Heart left ventricle (tissue), 16 donors: Measurements from ENCODE around the gene APMAP. TPM values are rescaled to one million over a fixed set of nuclear protein-coding genes. Genes with fewer than 3 reads are reported as not detected.

Source experiments
- ATAC-seq, 4 donors: fragments of 200-7000 bp; cut with Tn5 transposase; one replicate each; pipeline ENCODE4 v1.9.1; 2020 to 2022; ENCODE audit warnings: moderate library complexity in 4 of 4, mild to moderate bottlenecking in 3 of 4, moderate number of reproducible peaks in 1 of 4
- DNase-seq, 5 donors: peaks; one replicate each; pipeline ENCODE4 v3.0.0-alpha.2; 2020
- H3K27ac ChIP-seq, 12 donors: fragments of 200-600 bp; sonication (generic) in 4 of 12; one replicate each; pipeline versions ENCODE4 v1.5.0 to v1.8.0; 2016 to 2022; ENCODE audit warnings: mild to moderate bottlenecking in 2 of 12
- H3K27me3 ChIP-seq, 9 donors: fragments of 200-600 bp; sonication (generic) in 2 of 9; one replicate each; pipeline versions ENCODE4 v1.5.1 to v1.8.0; 2016 to 2022; ENCODE audit warnings: mild to moderate bottlenecking in 3 of 9
- H3K36me3 ChIP-seq, 9 donors: fragments of 200-600 bp; sonication (generic) in 2 of 9; one replicate each; pipeline versions ENCODE4 v1.5.0 to v1.8.0; 2018 to 2022; ENCODE audit warnings: mild to moderate bottlenecking in 2 of 9
- H3K4me1 ChIP-seq, 12 donors: fragments of 200-600 bp; sonication (generic) in 4 of 12; one replicate each; pipeline versions ENCODE4 v1.5.0 to v1.8.0; 2016 to 2022; ENCODE audit warnings: mild to moderate bottlenecking in 3 of 12
- H3K4me3 ChIP-seq, 12 donors: fragments of 200-600 bp; sonication (generic) in 4 of 12; one replicate each; pipeline versions ENCODE4 v1.5.0 to v1.8.0; 2017 to 2022; ENCODE audit warnings: mild to moderate bottlenecking in 9 of 12, moderate library complexity in 4 of 12
- H3K9me3 ChIP-seq, 12 donors: fragments of 200-600 bp; sonication (generic) in 4 of 12; one replicate each; pipeline versions ENCODE4 v1.5.0 to v1.8.0; 2016 to 2022; ENCODE audit warnings: mild to moderate bottlenecking in 1 of 12
- CTCF ChIP-seq, 12 donors: fragments of 200-600 bp; sonication (generic) in 4 of 12; IDR thresholded peaks; one replicate each; pipeline versions ENCODE4 v1.5.0 to v1.8.0; 2018 to 2022; ENCODE audit warnings: antibody characterized with exemption in 12 of 12, mild to moderate bottlenecking in 5 of 12
- POLR2A ChIP-seq, 2 donors: fragments of 450-650 bp; IDR thresholded peaks; one replicate each; pipeline ENCODE4 v1.6.1; 2017; ENCODE audit warnings: antibody characterized with exemption in 2 of 2, mild to moderate bottlenecking in 2 of 2, moderate library complexity in 2 of 2
- WGBS, 4 donors: extraction: QIAGEN DNeasy Blood & Tissue Kit in 2 of 4; methylation state at CpG; one replicate each; pipeline versions ENCODE4 v1.1.5 to v1.1.7; 2013 to 2018; 5-methylcytosine and 5-hydroxymethylcytosine counted together
- intact Hi-C, 10 donors: fragments of 100-400 bp; cut with DNase I; formaldehyde crosslinking; loops; one replicate each; pipeline versions ENCODE4 v1.11.1 to v1.14.2; 2022
- polyA plus RNA-seq, 2 donors: library from polyadenylated mRNA; stranded (reverse); fragments of 200-250 nt; gene quantifications; one replicate each; pipeline ENCODE4 v1.2.3, GENCODE V29; 2013
- total RNA-seq, 9 donors: library from RNA; depleted of rRNA in 2 of 9; stranded (reverse); fragments of >200 nt in 2 of 9; fragmentation: NEBNext Ultra II Directional in 3 of 9; extraction: Animal tissue kit (Norgen Biotek cat#: 25700) in 3 of 9; gene quantifications; one replicate each; pipeline versions ENCODE4 v1.1.0 to v1.2.4, GENCODE V29; 2016 to 2023
- donor health status: ischemic (EF 13 %, LVEDD 7.1; RV severe dilation, severe dysfunction).
- donor health status: healthy with polysubstance abuse.
- donor health status: DM: no; HTN: yes; CAD: no.
- donor health status: DM: no; HTN: no; CAD: no.
- donor health status: ischemic (EF 25% LVEDD 6.9; RV normal size, moderate dysfunction).
- donor health status: ischemic (EF 25% LVEDD 5.7; RV mildly dilated, moderate dysfunction).
- donor health status: healthy.
- donor health status: DM: yes; HTN: yes; CAD: no.
- donor health status: ischemic (EF 35%, LVEDD 5.7; RV mildly dilated, moderate dysfunction).
- donor health status: nonischemic (EF 11% LVEDD 7.7; RV severe dilation, severe dysfunction).
- donor health status: DM: yes; HTN: yes; CAD: no.
- donor health status: PGD.
- donor health status: ischemic (EF 29% LVEDD 5.4; RV normal size, mild dysfunction).
- donor health status: nonischemic (EF 23%, LVEDD 6.1; RV moderate dilation, normal function).

The APMAP gene
- total and polyA plus RNA-seq, 11 donors = 16.2 to 61.3 (median 31.9) TPM

GRCh38 chr20:24990810-24991252 is 1.7 kb downstream of the APMAP start:
- Histone ChIP-seq H3K36me3 (no peaks in the 10 kb centered on the region), H3K4me1 (peaks cover 0 to 65% (median 32%) of the 10 kb centered on the region in 12 donors), H3K9me3 (no peaks in the 10 kb centered on the region), H3K27ac (no peak overlapping the region), H3K27me3 (no peaks in the 10 kb centered on the region), H3K4me3 (peak overlapping the region in 5 of 12 donors; percentile 19 to 98 (median 81))
- DNase-seq (no peak), ATAC-seq (no peak)
- WGBS, 4 donors = 94 to 95% (median 94%) methylated on average over 2 of the region's 2 CpGs
- TF ChIP-seq POLR2A (IDR thresholded peaks at IDR 0.05) = no peak
- no peak for TF ChIP-seq CTCF (IDR thresholded peaks at IDR 0.05)
- intact Hi-C loops = loop anchor here in 8 of 10 donors (5.0 to 10.0 kb wide), 7 partner anchors 186 to 414 kb away; partner anchors contain the start of genes ENTPD6 (in 4 of the 8), GINS1 (in 1 of the 8) and PYGB (in 1 of the 8)

- DNase-seq = peak in 2 of 5 donors; percentile 3 to 5
- no peak for TF ChIP-seq CTCF (IDR thresholded peaks at IDR 0.05)
- no peak for TF ChIP-seq POLR2A (IDR thresholded peaks at IDR 0.05)
- H3K4me3 ChIP-seq = no peak overlapping the region
- WGBS, 4 donors = 89 to 94% (median 92%) methylated on average over 3 of the region's 3 CpGs
- H3K4me1 ChIP-seq = peaks cover 0 to 71% (median 30%) of the 10 kb centered on the region in 12 donors
- H3K9me3 ChIP-seq = no peaks in the 10 kb centered on the region
- no peaks in the 10 kb centered on the region for H3K36me3 ChIP-seq
- ATAC-seq = no peak
- no peaks in the 10 kb centered on the region for H3K27me3 ChIP-seq
- no peak overlapping the region for H3K27ac ChIP-seq
- intact Hi-C loops = no loop called here
Observed at GRCh38 chr20:24989162-24989561, 3.4 kb downstream of the APMAP start.

- DNase-seq (peak in 2 of 5 donors; percentile 11 to 18), ATAC-seq (no peak)
- Histone ChIP-seq H3K4me1 (peaks cover 0 to 67% (median 26%) of the 10 kb centered on the region in 12 donors), H3K27me3 (no peaks in the 10 kb centered on the region), H3K9me3 (no peaks in the 10 kb centered on the region), H3K4me3 (no peak overlapping the region), H3K36me3 (peaks cover 0 to 8% (median 0%) of the 10 kb centered on the region in 9 donors), H3K27ac (no peak overlapping the region)
- WGBS, 4 donors = 90 to 95% (median 93%) methylated on average over 7 of the region's 7 CpGs
- TF ChIP-seq POLR2A (IDR thresholded peaks at IDR 0.05) (no peak), CTCF (IDR thresholded peaks at IDR 0.05) (no peak)
- intact Hi-C loops = no loop called here
Observed at GRCh38 chr20:24987873-24988835, 4.4 kb downstream of the APMAP start.

- Histone ChIP-seq H3K36me3 (peaks cover 0 to 16% (median 4%) of the 10 kb centered on the region in 9 donors), H3K9me3 (no peaks in the 10 kb centered on the region), H3K4me3 (no peak overlapping the region), H3K4me1 (peaks cover 0 to 69% (median 25%) of the 10 kb centered on the region in 12 donors), H3K27me3 (no peaks in the 10 kb centered on the region), H3K27ac (no peak overlapping the region)
- TF ChIP-seq POLR2A (IDR thresholded peaks at IDR 0.05) (no peak), CTCF (IDR thresholded peaks at IDR 0.05) (no peak)
- ATAC-seq (no peak), DNase-seq (peak in 1 of 5 donors; percentile 4)
- intact Hi-C loops = no loop called here
- 86 to 98% (median 95%) methylated on average over 2 of the region's 2 CpGs for WGBS, 4 donors
Observed at GRCh38 chr20:24987244-24987643, 5.3 kb downstream of the APMAP start.
